Liver (tissue), 9 donors: ENCODE data around the gene IL7R. TPM values are rescaled to one million over a fixed set of nuclear protein-coding genes. Genes with fewer than 3 reads are reported as not detected.

Source experiments
- DNase-seq: peaks from one replicate; pipeline ENCODE4 v3.0.0-alpha.2; 2017; ENCODE audit warnings: low spot score
- H3K27ac ChIP-seq, 2 donors: one replicate each; pipeline ENCODE4 v1.7.0; 2013; ENCODE audit warnings: inconsistent platforms in 2 of 2, low read length in 2 of 2, control low read depth in 1 of 2, low read depth in 1 of 2, mild to moderate bottlenecking in 1 of 2
- H3K27me3 ChIP-seq, 4 donors: one replicate each; pipeline versions ENCODE4 v1.6.1 to v1.7.0; 2013; ENCODE audit warnings: low read length in 3 of 4, inconsistent platforms in 1 of 4, mild to moderate bottlenecking in 1 of 4, moderate library complexity in 1 of 4; ENCODE audit not compliant: control insufficient read depth in 4 of 4, insufficient read depth in 4 of 4
- H3K36me3 ChIP-seq, 4 donors: one replicate each; pipeline versions ENCODE4 v1.6.1 to v1.7.0; 2013; ENCODE audit warnings: low read length in 3 of 4, mild to moderate bottlenecking in 3 of 4, low read depth in 1 of 4, moderate library complexity in 1 of 4; ENCODE audit not compliant: control insufficient read depth in 4 of 4, insufficient read depth in 3 of 4
- H3K4me1 ChIP-seq, 4 donors: one replicate each; pipeline versions ENCODE4 v1.6.1 to v1.7.0; 2013; ENCODE audit warnings: low read length in 3 of 4, mild to moderate bottlenecking in 3 of 4, moderate library complexity in 1 of 4; ENCODE audit not compliant: control insufficient read depth in 4 of 4, insufficient read depth in 4 of 4
- H3K4me3 ChIP-seq, 3 donors: one replicate each; pipeline versions ENCODE4 v1.6.1 to v1.7.0; 2013; ENCODE audit warnings: low read length in 3 of 3, control low read depth in 1 of 3, low read depth in 1 of 3, mild to moderate bottlenecking in 1 of 3
- H3K9ac ChIP-seq, 2 donors: one replicate each; pipeline ENCODE4 v1.7.0; 2013; ENCODE audit warnings: low read length in 2 of 2, mild to moderate bottlenecking in 2 of 2, moderate library complexity in 2 of 2, control low read depth in 1 of 2, low read depth in 1 of 2
- H3K9me3 ChIP-seq, 4 donors: one replicate each; pipeline versions ENCODE4 v1.6.1 to v1.7.0; 2013; ENCODE audit warnings: low read length in 3 of 4; ENCODE audit not compliant: control insufficient read depth in 4 of 4
- CTCF ChIP-seq: fragments of 150-350 bp; IDR thresholded peaks from 2 replicates; pipeline ENCODE4 v1.5.1; 2017; ENCODE audit warnings: improper control_type of control experiment, low read depth, low read length; ENCODE audit not compliant: missing input control
- EGR1 ChIP-seq, 2 donors: IDR thresholded peaks; 2 replicates each; pipeline ENCODE4 v1.6.1; 2016 to 2018; ENCODE audit warnings: antibody characterized with exemption in 2 of 2, low read depth in 2 of 2
- FOXA1 ChIP-seq: IDR thresholded peaks from 2 replicates; pipeline ENCODE4 v1.6.1; 2016; ENCODE audit warnings: antibody characterized with exemption
- FOXA2 ChIP-seq: IDR thresholded peaks from 2 replicates; pipeline ENCODE4 v1.6.1; 2016; ENCODE audit warnings: antibody characterized with exemption
- GABPA ChIP-seq, 2 donors: IDR thresholded peaks in 1 of 2; conservative IDR thresholded peaks in 1 of 2; 2 replicates each; pipeline ENCODE4 v1.6.1; 2016; ENCODE audit warnings: antibody characterized with exemption in 2 of 2, mild to moderate bottlenecking in 1 of 2, moderate library complexity in 1 of 2
- HNF4A ChIP-seq, 2 donors: conservative IDR thresholded peaks; 2 replicates each; pipeline ENCODE4 v1.6.1; 2016; ENCODE audit warnings: antibody characterized with exemption in 2 of 2, mild to moderate bottlenecking in 2 of 2
- HNF4G ChIP-seq: IDR thresholded peaks from 2 replicates; pipeline ENCODE4 v1.6.1; 2016; ENCODE audit warnings: antibody characterized with exemption
- JUND ChIP-seq, 2 donors: IDR thresholded peaks; 2 replicates each; pipeline ENCODE4 v1.6.1; 2016; ENCODE audit warnings: antibody characterized with exemption in 2 of 2
- NR2F2 ChIP-seq: IDR thresholded peaks from 2 replicates; pipeline ENCODE4 v1.6.1; 2016; ENCODE audit warnings: antibody characterized with exemption
- RAD21 ChIP-seq, 2 donors: IDR thresholded peaks; 2 replicates each; pipeline ENCODE4 v1.6.1; 2016; ENCODE audit warnings: antibody characterized with exemption in 2 of 2, mild to moderate bottlenecking in 2 of 2
- RXRA ChIP-seq, 2 donors: IDR thresholded peaks; 2 replicates each; pipeline ENCODE4 v1.6.1; 2017 to 2018; ENCODE audit warnings: antibody characterized with exemption in 2 of 2, mild to moderate bottlenecking in 1 of 2
- SP1 ChIP-seq: IDR thresholded peaks from 2 replicates; pipeline ENCODE4 v1.6.1; 2018; ENCODE audit warnings: antibody characterized with exemption, mild to moderate bottlenecking
- TAF1 ChIP-seq: conservative IDR thresholded peaks from 2 replicates; pipeline ENCODE4 v1.6.1; 2016; ENCODE audit warnings: antibody characterized with exemption, mild to moderate bottlenecking
- YY1 ChIP-seq: IDR thresholded peaks from 2 replicates; pipeline ENCODE4 v1.6.1; 2016; ENCODE audit warnings: antibody characterized with exemption, mild to moderate bottlenecking
- WGBS: extraction: QIAGEN DNeasy Blood & Tissue Kit; methylation state at CpG from one replicate; pipeline ENCODE4 v1.1.7; 2013; 5-methylcytosine and 5-hydroxymethylcytosine counted together
- polyA plus RNA-seq, 2 donors: library from polyadenylated mRNA; stranded (reverse) in 1 of 2; unstranded in 1 of 2; fragments of 200-250 nt in 1 of 2; fragments of >200 nt in 1 of 2; fragmentation: Nextera tagmentation in 1 of 2; extraction: Ambion mirVana in 1 of 2; gene quantifications; one replicate each; pipeline versions ENCODE4 v1.2.1 to v1.2.3, GENCODE V29; 2013 to 2015
- total RNA-seq, 2 donors: library from RNA; depleted of rRNA; stranded (reverse); fragments of >200 nt; gene quantifications; one replicate each; pipeline ENCODE4 v1.2.3, GENCODE V29; 2014
- TF ChIP-seq, protein P1 (sequence below): IDR thresholded peaks from 2 replicates; pipeline ENCODE4 v1.6.1; 2016; ENCODE audit warnings: antibody characterized with exemption
- TF ChIP-seq, protein P2 (sequence below): IDR thresholded peaks from 2 replicates; pipeline ENCODE4 v1.6.1; 2016; ENCODE audit warnings: antibody characterized with exemption
- TF ChIP-seq, protein P3 (sequence below): IDR thresholded peaks from 2 replicates; pipeline ENCODE4 v1.6.1; 2016; ENCODE audit warnings: antibody characterized with exemption, mild to moderate bottlenecking
- TF ChIP-seq, protein P4 (sequence below): IDR thresholded peaks from 2 replicates; pipeline ENCODE4 v1.6.1; 2016; ENCODE audit warnings: antibody characterized with exemption
- donor health status: healthy.
- donor health status: healthy.
- donor health status: healthy.
- donor health status: healthy.
- donor health status: healthy.

The IL7R gene
- total and polyA plus RNA-seq, 4 donors: 1.0 to 5.4 (median 2.4) TPM

- 81% methylated on average over 3 of the region's 3 CpGs for WGBS
- no peaks in the 10 kb centered on the region for H3K36me3 ChIP-seq
- H3K9ac ChIP-seq: no peak overlapping the region
- no peak overlapping the region for H3K27ac ChIP-seq
- H3K9me3 ChIP-seq: peaks cover 0 to 3% (median 0%) of the 10 kb centered on the region in 4 donors
- H3K4me3 ChIP-seq: no peak overlapping the region
- no peak for TF ChIP-seq GABPA (IDR thresholded peaks at IDR 0.05 in 1 of 2, conservative IDR thresholded peaks at IDR 0.05 in 1 of 2)
- TF ChIP-seq, protein P1, sequence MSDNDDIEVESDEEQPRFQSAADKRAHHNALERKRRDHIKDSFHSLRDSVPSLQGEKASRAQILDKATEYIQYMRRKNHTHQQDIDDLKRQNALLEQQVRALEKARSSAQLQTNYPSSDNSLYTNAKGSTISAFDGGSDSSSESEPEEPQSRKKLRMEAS: no peak
- no peak for TF ChIP-seq CTCF
- TF ChIP-seq, protein P2, sequence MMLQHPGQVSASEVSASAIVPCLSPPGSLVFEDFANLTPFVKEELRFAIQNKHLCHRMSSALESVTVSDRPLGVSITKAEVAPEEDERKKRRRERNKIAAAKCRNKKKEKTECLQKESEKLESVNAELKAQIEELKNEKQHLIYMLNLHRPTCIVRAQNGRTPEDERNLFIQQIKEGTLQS: no peak
- no peak for TF ChIP-seq YY1
- no peaks in the 10 kb centered on the region for H3K4me1 ChIP-seq
- H3K27me3 ChIP-seq: no peaks in the 10 kb centered on the region
- DNase-seq: no peak
Observed at GRCh38 chr5:35863159-35863558, 6.5 kb downstream of the IL7R start.

GRCh38 chr5:35867998-35868397 lies 11.3 kb downstream of the IL7R start:
- DNase-seq: no peak
- TF ChIP-seq NR2F2: no peak
- TF ChIP-seq RAD21 (IDR thresholded peaks at IDR 0.05): no peak
- no peak for TF ChIP-seq HNF4A (conservative IDR thresholded peaks at IDR 0.05)
- TF ChIP-seq YY1: no peak
- TF ChIP-seq, protein P3, sequence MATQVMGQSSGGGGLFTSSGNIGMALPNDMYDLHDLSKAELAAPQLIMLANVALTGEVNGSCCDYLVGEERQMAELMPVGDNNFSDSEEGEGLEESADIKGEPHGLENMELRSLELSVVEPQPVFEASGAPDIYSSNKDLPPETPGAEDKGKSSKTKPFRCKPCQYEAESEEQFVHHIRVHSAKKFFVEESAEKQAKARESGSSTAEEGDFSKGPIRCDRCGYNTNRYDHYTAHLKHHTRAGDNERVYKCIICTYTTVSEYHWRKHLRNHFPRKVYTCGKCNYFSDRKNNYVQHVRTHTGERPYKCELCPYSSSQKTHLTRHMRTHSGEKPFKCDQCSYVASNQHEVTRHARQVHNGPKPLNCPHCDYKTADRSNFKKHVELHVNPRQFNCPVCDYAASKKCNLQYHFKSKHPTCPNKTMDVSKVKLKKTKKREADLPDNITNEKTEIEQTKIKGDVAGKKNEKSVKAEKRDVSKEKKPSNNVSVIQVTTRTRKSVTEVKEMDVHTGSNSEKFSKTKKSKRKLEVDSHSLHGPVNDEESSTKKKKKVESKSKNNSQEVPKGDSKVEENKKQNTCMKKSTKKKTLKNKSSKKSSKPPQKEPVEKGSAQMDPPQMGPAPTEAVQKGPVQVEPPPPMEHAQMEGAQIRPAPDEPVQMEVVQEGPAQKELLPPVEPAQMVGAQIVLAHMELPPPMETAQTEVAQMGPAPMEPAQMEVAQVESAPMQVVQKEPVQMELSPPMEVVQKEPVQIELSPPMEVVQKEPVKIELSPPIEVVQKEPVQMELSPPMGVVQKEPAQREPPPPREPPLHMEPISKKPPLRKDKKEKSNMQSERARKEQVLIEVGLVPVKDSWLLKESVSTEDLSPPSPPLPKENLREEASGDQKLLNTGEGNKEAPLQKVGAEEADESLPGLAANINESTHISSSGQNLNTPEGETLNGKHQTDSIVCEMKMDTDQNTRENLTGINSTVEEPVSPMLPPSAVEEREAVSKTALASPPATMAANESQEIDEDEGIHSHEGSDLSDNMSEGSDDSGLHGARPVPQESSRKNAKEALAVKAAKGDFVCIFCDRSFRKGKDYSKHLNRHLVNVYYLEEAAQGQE: no peak
- TF ChIP-seq, protein P4, sequence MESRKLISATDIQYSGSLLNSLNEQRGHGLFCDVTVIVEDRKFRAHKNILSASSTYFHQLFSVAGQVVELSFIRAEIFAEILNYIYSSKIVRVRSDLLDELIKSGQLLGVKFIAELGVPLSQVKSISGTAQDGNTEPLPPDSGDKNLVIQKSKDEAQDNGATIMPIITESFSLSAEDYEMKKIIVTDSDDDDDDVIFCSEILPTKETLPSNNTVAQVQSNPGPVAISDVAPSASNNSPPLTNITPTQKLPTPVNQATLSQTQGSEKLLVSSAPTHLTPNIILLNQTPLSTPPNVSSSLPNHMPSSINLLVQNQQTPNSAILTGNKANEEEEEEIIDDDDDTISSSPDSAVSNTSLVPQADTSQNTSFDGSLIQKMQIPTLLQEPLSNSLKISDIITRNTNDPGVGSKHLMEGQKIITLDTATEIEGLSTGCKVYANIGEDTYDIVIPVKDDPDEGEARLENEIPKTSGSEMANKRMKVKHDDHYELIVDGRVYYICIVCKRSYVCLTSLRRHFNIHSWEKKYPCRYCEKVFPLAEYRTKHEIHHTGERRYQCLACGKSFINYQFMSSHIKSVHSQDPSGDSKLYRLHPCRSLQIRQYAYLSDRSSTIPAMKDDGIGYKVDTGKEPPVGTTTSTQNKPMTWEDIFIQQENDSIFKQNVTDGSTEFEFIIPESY: no peak
- no peak for TF ChIP-seq GABPA (IDR thresholded peaks at IDR 0.05 in 1 of 2, conservative IDR thresholded peaks at IDR 0.05 in 1 of 2)
- no peak for TF ChIP-seq TAF1
- TF ChIP-seq JUND (IDR thresholded peaks at IDR 0.05): no peak
- no peak for TF ChIP-seq RXRA (IDR thresholded peaks at IDR 0.05)
- TF ChIP-seq FOXA2: no peak
- TF ChIP-seq, protein P2: no peak
- TF ChIP-seq EGR1 (IDR thresholded peaks at IDR 0.05; ENCODE audit: low read depth in 2 of 2): no peak
- no peak for TF ChIP-seq SP1
- TF ChIP-seq HNF4G: no peak
- TF ChIP-seq, protein P1: no peak
- TF ChIP-seq CTCF: no peak
- TF ChIP-seq FOXA1: no peak
- peaks cover 0 to 3% (median 0%) of the 10 kb centered on the region in 4 donors for H3K9me3 ChIP-seq
- H3K4me1 ChIP-seq: no peaks in the 10 kb centered on the region
- H3K4me3 ChIP-seq: no peak overlapping the region
- no peak overlapping the region for H3K27ac ChIP-seq
- H3K36me3 ChIP-seq: no peaks in the 10 kb centered on the region
- no peak overlapping the region for H3K9ac ChIP-seq
- H3K27me3 ChIP-seq: no peaks in the 10 kb centered on the region
- WGBS: 91% methylated on average over 4 of the region's 4 CpGs
